NCI-H82 treated with DMSO at 0.1 percent for 48 hours (cell line): ENCODE results near the gene KCND2.
"Not testable (repeated sequence)": the region's sequence is repeated elsewhere in the genome, so short reads cannot be mapped to it uniquely, and the experiment has no call there.

Experiments used
- DNase-seq: peaks from one replicate; lab custom pipeline; 2025; ENCODE audit not compliant: unreplicated experiment; lab: John Stamatoyannopoulos, UW

The KCND2 gene

GRCh38 chr7:120735791-120736190 is 462.8 kb downstream of the KCND2 start:
- DNase-seq = no peak

GRCh38 chr7:120738816-120739215 is 465.8 kb downstream of the KCND2 start:
- DNase-seq = no peak

- no peak for DNase-seq
These were observed 467.4 kb downstream of the KCND2 start for GRCh38 chr7:120740348-120740747.

- DNase-seq = no peak
These were observed 468.5 kb downstream of the KCND2 start for GRCh38 chr7:120741371-120742042.

GRCh38 chr7:120742372-120742771 is 469.4 kb downstream of the KCND2 start:
- peak; percentile 74 for DNase-seq

GRCh38 chr7:120743128-120743527 is 470.2 kb downstream of the KCND2 start:
- no peak for DNase-seq

- no peak for DNase-seq
These were observed 487.1 kb downstream of the KCND2 start for GRCh38 chr7:120760050-120760449.

GRCh38 chr7:120760851-120761250 is 487.9 kb downstream of the KCND2 start:
- no peak for DNase-seq

- no peak for DNase-seq
These were observed 497.2 kb downstream of the KCND2 start for GRCh38 chr7:120770206-120770605.

GRCh38 chr7:120774481-120774880 is 501.5 kb downstream of the KCND2 start:
- DNase-seq = peak; percentile 1

GRCh38 chr7:120775755-120776154 is 502.8 kb downstream of the KCND2 start:
- DNase-seq = peak; percentile 21

- DNase-seq = not testable (repeated sequence)
These were observed 506.1 kb downstream of the KCND2 start for GRCh38 chr7:120779078-120779477.

GRCh38 chr7:120780451-120780850 is 507.5 kb downstream of the KCND2 start:
- not testable (repeated sequence) for DNase-seq

GRCh38 chr7:120780938-120781337 is 508.0 kb downstream of the KCND2 start:
- no peak for DNase-seq

GRCh38 chr7:120781924-120782323 is 508.9 kb downstream of the KCND2 start:
- DNase-seq = not testable (repeated sequence)

- DNase-seq = no peak
These were observed 510.3 kb downstream of the KCND2 start for GRCh38 chr7:120783273-120783672.

GRCh38 chr7:120783721-120784120 is 510.7 kb downstream of the KCND2 start:
- no peak for DNase-seq

GRCh38 chr7:120785095-120785494 is 512.1 kb downstream of the KCND2 start:
- DNase-seq = no peak

- DNase-seq = peak; percentile 62
These were observed 519.3 kb downstream of the KCND2 start for GRCh38 chr7:120792091-120792860.

GRCh38 chr7:120792861-120793130 is 519.8 kb downstream of the KCND2 start:
- DNase-seq = no peak

GRCh38 chr7:120793213-120793936 is 520.4 kb downstream of the KCND2 start:
- no peak for DNase-seq

GRCh38 chr7:120794106-120794729 is 521.2 kb downstream of the KCND2 start:
- no peak for DNase-seq
